ENCODE measurements around the gene RXRB.

Gene RXRB

GRCh38 chr6:33213166-33213988 is 12.9 kb upstream of the RXRB start:
- peak; percentile 64 for DNase-seq

- DNase-seq, result no peak
These were observed 12.3 kb upstream of the RXRB start for GRCh38 chr6:33212857-33213165.

- no peak for DNase-seq
These were observed 11.4 kb upstream of the RXRB start for GRCh38 chr6:33211666-33212422.

- no peak for DNase-seq
These were observed 10.7 kb upstream of the RXRB start for GRCh38 chr6:33211136-33211535.

GRCh38 chr6:33209856-33210255 is 9.4 kb upstream of the RXRB start:
- DNase-seq, result no peak

- DNase-seq, result peak; percentile 92
These were observed 7.9 kb upstream of the RXRB start, which contains the start of gene RING1 for GRCh38 chr6:33208091-33208967. RING1 (plus strand) TSS chr6:33208500; CDS start chr6:33208823, 323 bp downstream.

GRCh38 chr6:33207552-33208090 is 7.2 kb upstream of the RXRB start:
- DNase-seq, result no peak

- no peak for DNase-seq
These were observed 6.5 kb upstream of the RXRB start for GRCh38 chr6:33206864-33207551.

GRCh38 chr6:33206027-33206863 is 5.8 kb upstream of the RXRB start:
- no peak for DNase-seq

- no peak for DNase-seq
These were observed 4.9 kb upstream of the RXRB start for GRCh38 chr6:33205191-33206026.

- DNase-seq, result peak; percentile 84
These were observed 4.1 kb upstream of the RXRB start, which contains the start of gene HSD17B8 for GRCh38 chr6:33204415-33205190. HSD17B8 (plus strand) TSS chr6:33204655; CDS start chr6:33204669, 14 bp downstream.

GRCh38 chr6:33204165-33204414 is 3.6 kb upstream of the RXRB start:
- DNase-seq, result no peak

- DNase-seq, result peak; percentile 16
These were observed 3.1 kb upstream of the RXRB start for GRCh38 chr6:33203443-33204164.

GRCh38 chr6:33202799-33203198 is 2.3 kb upstream of the RXRB start:
- DNase-seq, result no peak

GRCh38 chr6:33201935-33202334 is 1.5 kb upstream of the RXRB start:
- no peak for DNase-seq

GRCh38 chr6:33201147-33201545 is 681 bp upstream of the RXRB start:
- no peak for DNase-seq

GRCh38 chr6:33199687-33200218 is 712 bp downstream of the RXRB start:
- no peak for DNase-seq

GRCh38 chr6:33198853-33199436 is 1.5 kb downstream of the RXRB start:
- DNase-seq, result no peak
